HEK293 (cell line): ENCODE results near the gene BLOC1S3.

Experiments
- TCF7L2 ChIP-seq: IDR thresholded peaks from 2 replicates; pipeline ENCODE4 v1.6.1; 2011; ENCODE audit warnings: low read depth, mild to moderate bottlenecking, inconsistent platforms, low read length, moderate library complexity, borderline replicate concordance
- TF ChIP-seq, protein P1 (sequence below): fragments of 450-650 bp; formaldehyde crosslinking; IDR thresholded peaks from 2 replicates; pipeline ENCODE4 v1.5.1; 2016; ENCODE audit warnings: missing biosample characterization, missing genetic modification characterization
- TF ChIP-seq, protein P2 (sequence below): fragments of 450-650 bp; formaldehyde crosslinking; IDR thresholded peaks from 2 replicates; pipeline ENCODE4 v1.5.1; 2016; ENCODE audit warnings: missing biosample characterization, missing genetic modification characterization

GRCh38 chr19:45142016-45142725, 36.4 kb upstream of the BLOC1S3 start:
- TF ChIP-seq, protein P1, sequence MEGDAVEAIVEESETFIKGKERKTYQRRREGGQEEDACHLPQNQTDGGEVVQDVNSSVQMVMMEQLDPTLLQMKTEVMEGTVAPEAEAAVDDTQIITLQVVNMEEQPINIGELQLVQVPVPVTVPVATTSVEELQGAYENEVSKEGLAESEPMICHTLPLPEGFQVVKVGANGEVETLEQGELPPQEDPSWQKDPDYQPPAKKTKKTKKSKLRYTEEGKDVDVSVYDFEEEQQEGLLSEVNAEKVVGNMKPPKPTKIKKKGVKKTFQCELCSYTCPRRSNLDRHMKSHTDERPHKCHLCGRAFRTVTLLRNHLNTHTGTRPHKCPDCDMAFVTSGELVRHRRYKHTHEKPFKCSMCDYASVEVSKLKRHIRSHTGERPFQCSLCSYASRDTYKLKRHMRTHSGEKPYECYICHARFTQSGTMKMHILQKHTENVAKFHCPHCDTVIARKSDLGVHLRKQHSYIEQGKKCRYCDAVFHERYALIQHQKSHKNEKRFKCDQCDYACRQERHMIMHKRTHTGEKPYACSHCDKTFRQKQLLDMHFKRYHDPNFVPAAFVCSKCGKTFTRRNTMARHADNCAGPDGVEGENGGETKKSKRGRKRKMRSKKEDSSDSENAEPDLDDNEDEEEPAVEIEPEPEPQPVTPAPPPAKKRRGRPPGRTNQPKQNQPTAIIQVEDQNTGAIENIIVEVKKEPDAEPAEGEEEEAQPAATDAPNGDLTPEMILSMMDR (tag by site-specific recombination): no peak
- no peak for TF ChIP-seq TCF7L2
- TF ChIP-seq, protein P2, sequence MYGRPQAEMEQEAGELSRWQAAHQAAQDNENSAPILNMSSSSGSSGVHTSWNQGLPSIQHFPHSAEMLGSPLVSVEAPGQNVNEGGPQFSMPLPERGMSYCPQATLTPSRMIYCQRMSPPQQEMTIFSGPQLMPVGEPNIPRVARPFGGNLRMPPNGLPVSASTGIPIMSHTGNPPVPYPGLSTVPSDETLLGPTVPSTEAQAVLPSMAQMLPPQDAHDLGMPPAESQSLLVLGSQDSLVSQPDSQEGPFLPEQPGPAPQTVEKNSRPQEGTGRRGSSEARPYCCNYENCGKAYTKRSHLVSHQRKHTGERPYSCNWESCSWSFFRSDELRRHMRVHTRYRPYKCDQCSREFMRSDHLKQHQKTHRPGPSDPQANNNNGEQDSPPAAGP (tag by site-specific recombination): no peak
